HepG2 (cell line): ENCODE results near the gene RNF17.

Source experiments
- AFF4 ChIP-seq: sonication (generic); formaldehyde crosslinking; IDR thresholded peaks from 2 replicates; pipeline ENCODE4 v1.4.0; 2020; ENCODE audit warnings: missing genetic modification reagents
- CEBPB ChIP-seq: IDR thresholded peaks from 2 replicates; pipeline ENCODE4 v1.6.1; 2011; ENCODE audit warnings: low read depth, low read length, improper control_type of control experiment, borderline replicate concordance
- GATA4 ChIP-seq: sonication (generic); IDR thresholded peaks from 2 replicates; pipeline ENCODE4 v1.6.1; 2016; ENCODE audit warnings: antibody characterized with exemption, low read depth, borderline replicate concordance
- NFE2L2 ChIP-seq: fragments of 150-350 bp; IDR thresholded peaks from 2 replicates; pipeline ENCODE4 v1.6.1; 2014; ENCODE audit warnings: low read length
- POLR2A ChIP-seq, 2 experiments: IDR thresholded peaks; 2 replicates each; pipeline ENCODE4 v1.6.1; 2011; ENCODE audit warnings: low read depth in 2 of 2, low read length in 2 of 2, mild to moderate bottlenecking in 1 of 2, moderate library complexity in 1 of 2; ENCODE audit not compliant: insufficient read depth in 1 of 2
- POLR2AphosphoS2 ChIP-seq: IDR thresholded peaks from 2 replicates; pipeline ENCODE4 v1.6.1; 2011; ENCODE audit warnings: low read depth, low read length, improper control_type of control experiment
- RAD21 ChIP-seq: fragments of 450-650 bp; formaldehyde crosslinking; IDR thresholded peaks from 2 replicates; pipeline ENCODE4 v1.5.0; 2020; ENCODE audit warnings: mild to moderate bottlenecking
- SIX4 ChIP-seq: sonication (generic); formaldehyde crosslinking; IDR thresholded peaks from 2 replicates; pipeline ENCODE4 v1.4.0; 2020; ENCODE audit warnings: missing genetic modification reagents
- SNAPC2 ChIP-seq: sonication (generic); formaldehyde crosslinking; IDR thresholded peaks from 2 replicates; pipeline ENCODE4 v1.8.1; 2022; ENCODE audit warnings: mild to moderate bottlenecking, missing genetic modification reagents
- THRA ChIP-seq: sonication (generic); formaldehyde crosslinking; IDR thresholded peaks from 2 replicates; pipeline ENCODE4 v1.4.0; 2020; ENCODE audit warnings: missing genetic modification reagents, borderline replicate concordance
- UBTF ChIP-seq: sonication (generic); formaldehyde crosslinking; IDR thresholded peaks from 2 replicates; pipeline ENCODE4 v1.4.0; 2020; ENCODE audit warnings: mild to moderate bottlenecking, missing genetic modification reagents
- ZNF232 ChIP-seq: sonication (generic); formaldehyde crosslinking; IDR thresholded peaks from 2 replicates; pipeline ENCODE4 v1.4.0; 2020; ENCODE audit warnings: missing genetic modification reagents, borderline replicate concordance

DNA sequence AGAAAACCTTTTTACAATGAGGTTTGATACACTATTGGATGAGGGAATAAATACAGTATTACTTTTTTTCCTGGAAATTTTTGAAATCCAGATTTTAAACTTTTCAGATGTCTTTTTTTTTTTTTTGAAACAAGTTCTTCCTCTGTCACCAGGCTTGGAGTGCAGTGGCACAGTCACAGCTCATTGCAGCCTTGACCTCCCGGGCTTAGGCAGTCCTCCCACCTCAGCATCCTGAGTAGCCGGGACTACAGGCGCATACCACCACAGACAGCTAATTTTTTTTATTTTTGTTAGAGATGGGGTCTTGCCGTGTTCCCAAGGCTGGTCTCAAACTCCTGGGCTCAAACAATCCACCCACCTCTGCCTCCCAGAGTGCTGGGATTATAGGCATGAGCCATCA lies 96.8 kb downstream of the RNF17 start:
- TF ChIP-seq AFF4 (CRISPR knock-in tag) (no peak), POLR2AphosphoS2 (no peak), SIX4 (CRISPR knock-in tag) (no peak), POLR2A (IDR thresholded peaks at IDR 0.05; ENCODE audit: insufficient read depth in 1 of 2, low read depth in 2 of 2, low read length in 2 of 2) (no peak), GATA4 (no peak), CEBPB (no peak), RAD21 (CRISPR knock-in tag) (no peak), SNAPC2 (no peak), UBTF (CRISPR knock-in tag) (no peak), ZNF232 (CRISPR knock-in tag) (no peak), NFE2L2 (no peak), THRA (no peak)
